HepG2 (cell line): ENCODE measurements around the gene KDM5A. TPM values are rescaled to one million over a fixed set of nuclear protein-coding genes. Genes with fewer than 3 reads are reported as not detected.

Experiments
- BRF2 ChIP-seq: sonication (generic); formaldehyde crosslinking; IDR thresholded peaks from 2 replicates; pipeline ENCODE4 v1.8.1; 2022; ENCODE audit warnings: mild to moderate bottlenecking, missing genetic modification reagents
- DDIT3 ChIP-seq: sonication (generic); formaldehyde crosslinking; IDR thresholded peaks from 2 replicates; pipeline ENCODE4 v1.4.0; 2020; ENCODE audit warnings: mild to moderate bottlenecking, missing genetic modification reagents
- NCOA5 ChIP-seq: sonication (generic); formaldehyde crosslinking; IDR thresholded peaks from 2 replicates; pipeline ENCODE4 v1.4.0; 2020; ENCODE audit warnings: missing genetic modification reagents
- NRL ChIP-seq: sonication (generic); formaldehyde crosslinking; IDR thresholded peaks from 2 replicates; pipeline ENCODE4 v1.5.0; 2020; ENCODE audit warnings: missing genetic modification reagents, mild to moderate bottlenecking, moderate library complexity, borderline replicate concordance
- SMARCE1 ChIP-seq: fragments of 450-650 bp; IDR thresholded peaks from 2 replicates; pipeline ENCODE4 v1.6.1; 2017; ENCODE audit warnings: borderline replicate concordance
- SNRNP70 ChIP-seq: fragments of 200-400 bp; formaldehyde crosslinking; IDR thresholded peaks from 2 replicates; pipeline ENCODE4 v1.6.1; 2017; ENCODE audit warnings: mild to moderate bottlenecking, low read depth, low read length, moderate library complexity
- THAP8 ChIP-seq: sonication (generic); formaldehyde crosslinking; IDR thresholded peaks from 2 replicates; pipeline ENCODE4 v1.5.1; 2020; ENCODE audit warnings: missing genetic modification reagents, mild to moderate bottlenecking, borderline replicate concordance
- ZFY ChIP-seq: sonication (generic); formaldehyde crosslinking; IDR thresholded peaks from 2 replicates; pipeline ENCODE4 v1.4.0; 2020; ENCODE audit warnings: missing genetic modification reagents
- ZNF296 ChIP-seq: sonication (generic); formaldehyde crosslinking; conservative IDR thresholded peaks from 2 replicates; pipeline ENCODE4 v1.5.0; 2020; ENCODE audit warnings: mild to moderate bottlenecking, missing genetic modification reagents
- ZNF749 ChIP-seq: sonication (generic); formaldehyde crosslinking; IDR thresholded peaks from 2 replicates; pipeline ENCODE4 v1.8.0; 2022; ENCODE audit warnings: mild to moderate bottlenecking, missing genetic modification reagents, moderate library complexity, borderline replicate concordance
- ZSCAN12 ChIP-seq: sonication (generic); formaldehyde crosslinking; IDR thresholded peaks from 2 replicates; pipeline ENCODE4 v1.9.0; 2021; ENCODE audit warnings: mild to moderate bottlenecking, missing genetic modification reagents
- polyA plus RNA-seq, 8 experiments: library from polyadenylated mRNA; depleted of rRNA in 3 of 8; stranded (reverse) in 7 of 8; unstranded in 1 of 8; fragments of >200 nt; fragmentation: Illumina TruSeq in 4 of 8; extraction: Trizol in 4 of 8; gene quantifications; 2 replicates each; pipeline versions ENCODE4 v1.2.1 to v1.2.3, GENCODE V29; 2011 to 2016; ENCODE audit warnings: low read depth in 4 of 8, missing spikeins in 1 of 8, mixed read lengths in 1 of 8; ENCODE audit not compliant: insufficient read depth in 1 of 8
- total RNA-seq, 5 experiments: library from RNA; depleted of rRNA; stranded (reverse); fragments of >200 nt; fragmentation: Illumina TruSeq; extraction: Trizol; gene quantifications; 2 replicates each; pipeline ENCODE4 v1.2.3, GENCODE V29; 2016; ENCODE audit warnings: low read depth in 1 of 5
- TF ChIP-seq, protein P1 (sequence below): sonication (generic); formaldehyde crosslinking; IDR thresholded peaks from 2 replicates; pipeline ENCODE4 v1.9.0; 2021; ENCODE audit warnings: missing genetic modification reagents, borderline replicate concordance
- TF ChIP-seq, protein P2 (sequence below): sonication (generic); formaldehyde crosslinking; IDR thresholded peaks from 2 replicates; pipeline ENCODE4 v1.8.0; 2022; ENCODE audit warnings: mild to moderate bottlenecking, missing genetic modification reagents
- TF ChIP-seq, protein P3 (sequence below): sonication (generic); formaldehyde crosslinking; IDR thresholded peaks from 2 replicates; pipeline ENCODE4 v1.4.0; 2020; ENCODE audit warnings: missing genetic modification reagents
- TF ChIP-seq, protein P4 (sequence below): sonication (generic); formaldehyde crosslinking; IDR thresholded peaks from 2 replicates; pipeline ENCODE4 v1.4.0; 2020; ENCODE audit warnings: missing genetic modification reagents

KDM5A gene
- total and polyA plus RNA-seq, 2 of the 13 experiments (the other 11 are each of a cell fraction or from before 2014, with no cell fraction given), result 12.0 to 29.2 TPM

- TF ChIP-seq DDIT3 (CRISPR knock-in tag) (no peak), SMARCE1 (no peak), NRL (CRISPR knock-in tag) (peak; percentile 59; the same call in 1 of the 2 replicates), SNRNP70 (no peak), THAP8 (CRISPR knock-in tag) (no peak), ZNF749 (no peak), ZSCAN12 (CRISPR knock-in tag) (no peak), NCOA5 (CRISPR knock-in tag) (no peak), ZNF296 (CRISPR knock-in tag) (no peak), BRF2 (CRISPR knock-in tag) (no peak), ZFY (CRISPR knock-in tag) (peak; percentile 73)
- TF ChIP-seq, protein P1, sequence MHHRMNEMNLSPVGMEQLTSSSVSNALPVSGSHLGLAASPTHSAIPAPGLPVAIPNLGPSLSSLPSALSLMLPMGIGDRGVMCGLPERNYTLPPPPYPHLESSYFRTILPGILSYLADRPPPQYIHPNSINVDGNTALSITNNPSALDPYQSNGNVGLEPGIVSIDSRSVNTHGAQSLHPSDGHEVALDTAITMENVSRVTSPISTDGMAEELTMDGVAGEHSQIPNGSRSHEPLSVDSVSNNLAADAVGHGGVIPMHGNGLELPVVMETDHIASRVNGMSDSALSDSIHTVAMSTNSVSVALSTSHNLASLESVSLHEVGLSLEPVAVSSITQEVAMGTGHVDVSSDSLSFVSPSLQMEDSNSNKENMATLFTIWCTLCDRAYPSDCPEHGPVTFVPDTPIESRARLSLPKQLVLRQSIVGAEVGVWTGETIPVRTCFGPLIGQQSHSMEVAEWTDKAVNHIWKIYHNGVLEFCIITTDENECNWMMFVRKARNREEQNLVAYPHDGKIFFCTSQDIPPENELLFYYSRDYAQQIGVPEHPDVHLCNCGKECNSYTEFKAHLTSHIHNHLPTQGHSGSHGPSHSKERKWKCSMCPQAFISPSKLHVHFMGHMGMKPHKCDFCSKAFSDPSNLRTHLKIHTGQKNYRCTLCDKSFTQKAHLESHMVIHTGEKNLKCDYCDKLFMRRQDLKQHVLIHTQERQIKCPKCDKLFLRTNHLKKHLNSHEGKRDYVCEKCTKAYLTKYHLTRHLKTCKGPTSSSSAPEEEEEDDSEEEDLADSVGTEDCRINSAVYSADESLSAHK (CRISPR knock-in tag), result no peak
- TF ChIP-seq, protein P2, sequence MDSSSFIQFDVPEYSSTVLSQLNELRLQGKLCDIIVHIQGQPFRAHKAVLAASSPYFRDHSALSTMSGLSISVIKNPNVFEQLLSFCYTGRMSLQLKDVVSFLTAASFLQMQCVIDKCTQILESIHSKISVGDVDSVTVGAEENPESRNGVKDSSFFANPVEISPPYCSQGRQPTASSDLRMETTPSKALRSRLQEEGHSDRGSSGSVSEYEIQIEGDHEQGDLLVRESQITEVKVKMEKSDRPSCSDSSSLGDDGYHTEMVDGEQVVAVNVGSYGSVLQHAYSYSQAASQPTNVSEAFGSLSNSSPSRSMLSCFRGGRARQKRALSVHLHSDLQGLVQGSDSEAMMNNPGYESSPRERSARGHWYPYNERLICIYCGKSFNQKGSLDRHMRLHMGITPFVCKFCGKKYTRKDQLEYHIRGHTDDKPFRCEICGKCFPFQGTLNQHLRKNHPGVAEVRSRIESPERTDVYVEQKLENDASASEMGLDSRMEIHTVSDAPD (CRISPR knock-in tag), result no peak
- TF ChIP-seq, protein P3, sequence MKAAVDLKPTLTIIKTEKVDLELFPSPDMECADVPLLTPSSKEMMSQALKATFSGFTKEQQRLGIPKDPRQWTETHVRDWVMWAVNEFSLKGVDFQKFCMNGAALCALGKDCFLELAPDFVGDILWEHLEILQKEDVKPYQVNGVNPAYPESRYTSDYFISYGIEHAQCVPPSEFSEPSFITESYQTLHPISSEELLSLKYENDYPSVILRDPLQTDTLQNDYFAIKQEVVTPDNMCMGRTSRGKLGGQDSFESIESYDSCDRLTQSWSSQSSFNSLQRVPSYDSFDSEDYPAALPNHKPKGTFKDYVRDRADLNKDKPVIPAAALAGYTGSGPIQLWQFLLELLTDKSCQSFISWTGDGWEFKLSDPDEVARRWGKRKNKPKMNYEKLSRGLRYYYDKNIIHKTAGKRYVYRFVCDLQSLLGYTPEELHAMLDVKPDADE (CRISPR knock-in tag), result no peak
- TF ChIP-seq, protein P4, sequence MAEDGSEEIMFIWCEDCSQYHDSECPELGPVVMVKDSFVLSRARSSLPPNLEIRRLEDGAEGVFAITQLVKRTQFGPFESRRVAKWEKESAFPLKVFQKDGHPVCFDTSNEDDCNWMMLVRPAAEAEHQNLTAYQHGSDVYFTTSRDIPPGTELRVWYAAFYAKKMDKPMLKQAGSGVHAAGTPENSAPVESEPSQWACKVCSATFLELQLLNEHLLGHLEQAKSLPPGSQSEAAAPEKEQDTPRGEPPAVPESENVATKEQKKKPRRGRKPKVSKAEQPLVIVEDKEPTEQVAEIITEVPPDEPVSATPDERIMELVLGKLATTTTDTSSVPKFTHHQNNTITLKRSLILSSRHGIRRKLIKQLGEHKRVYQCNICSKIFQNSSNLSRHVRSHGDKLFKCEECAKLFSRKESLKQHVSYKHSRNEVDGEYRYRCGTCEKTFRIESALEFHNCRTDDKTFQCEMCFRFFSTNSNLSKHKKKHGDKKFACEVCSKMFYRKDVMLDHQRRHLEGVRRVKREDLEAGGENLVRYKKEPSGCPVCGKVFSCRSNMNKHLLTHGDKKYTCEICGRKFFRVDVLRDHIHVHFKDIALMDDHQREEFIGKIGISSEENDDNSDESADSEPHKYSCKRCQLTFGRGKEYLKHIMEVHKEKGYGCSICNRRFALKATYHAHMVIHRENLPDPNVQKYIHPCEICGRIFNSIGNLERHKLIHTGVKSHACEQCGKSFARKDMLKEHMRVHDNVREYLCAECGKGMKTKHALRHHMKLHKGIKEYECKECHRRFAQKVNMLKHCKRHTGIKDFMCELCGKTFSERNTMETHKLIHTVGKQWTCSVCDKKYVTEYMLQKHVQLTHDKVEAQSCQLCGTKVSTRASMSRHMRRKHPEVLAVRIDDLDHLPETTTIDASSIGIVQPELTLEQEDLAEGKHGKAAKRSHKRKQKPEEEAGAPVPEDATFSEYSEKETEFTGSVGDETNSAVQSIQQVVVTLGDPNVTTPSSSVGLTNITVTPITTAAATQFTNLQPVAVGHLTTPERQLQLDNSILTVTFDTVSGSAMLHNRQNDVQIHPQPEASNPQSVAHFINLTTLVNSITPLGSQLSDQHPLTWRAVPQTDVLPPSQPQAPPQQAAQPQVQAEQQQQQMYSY (CRISPR knock-in tag), result no peak
Observed at GRCh38 chr12:401235-402028, 12.3 kb upstream of the KDM5A start, which contains the start of gene CCDC77 (continued).
